ENCODE measurements around the gene MTA3.

DNA sequence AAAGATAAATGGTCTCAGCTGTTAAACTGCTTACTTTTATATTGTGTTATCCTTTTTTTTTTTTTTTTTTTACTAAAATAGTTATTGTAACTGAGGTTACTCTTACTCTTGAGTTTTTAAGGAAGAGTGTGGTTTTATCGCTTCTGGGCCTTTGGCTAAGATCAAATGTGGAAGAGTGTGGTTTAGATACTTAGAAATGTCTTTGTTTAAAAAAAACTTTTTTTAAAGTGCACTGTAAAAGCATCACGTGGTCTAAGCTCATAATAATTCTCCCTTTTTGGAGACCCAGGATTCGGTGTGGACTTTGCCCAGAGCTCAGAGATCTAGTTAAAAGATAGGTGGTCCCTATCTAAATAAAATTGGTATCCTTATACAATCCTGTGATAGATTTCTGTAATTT, 207.4 kb downstream of the MTA3 start:
- TF ChIP-seq GATA2 (IDR thresholded peaks at IDR 0.05; ENCODE audit: insufficient read depth, insufficient read length, low read depth, low read length) = no peak
- TF ChIP-seq, protein P1, sequence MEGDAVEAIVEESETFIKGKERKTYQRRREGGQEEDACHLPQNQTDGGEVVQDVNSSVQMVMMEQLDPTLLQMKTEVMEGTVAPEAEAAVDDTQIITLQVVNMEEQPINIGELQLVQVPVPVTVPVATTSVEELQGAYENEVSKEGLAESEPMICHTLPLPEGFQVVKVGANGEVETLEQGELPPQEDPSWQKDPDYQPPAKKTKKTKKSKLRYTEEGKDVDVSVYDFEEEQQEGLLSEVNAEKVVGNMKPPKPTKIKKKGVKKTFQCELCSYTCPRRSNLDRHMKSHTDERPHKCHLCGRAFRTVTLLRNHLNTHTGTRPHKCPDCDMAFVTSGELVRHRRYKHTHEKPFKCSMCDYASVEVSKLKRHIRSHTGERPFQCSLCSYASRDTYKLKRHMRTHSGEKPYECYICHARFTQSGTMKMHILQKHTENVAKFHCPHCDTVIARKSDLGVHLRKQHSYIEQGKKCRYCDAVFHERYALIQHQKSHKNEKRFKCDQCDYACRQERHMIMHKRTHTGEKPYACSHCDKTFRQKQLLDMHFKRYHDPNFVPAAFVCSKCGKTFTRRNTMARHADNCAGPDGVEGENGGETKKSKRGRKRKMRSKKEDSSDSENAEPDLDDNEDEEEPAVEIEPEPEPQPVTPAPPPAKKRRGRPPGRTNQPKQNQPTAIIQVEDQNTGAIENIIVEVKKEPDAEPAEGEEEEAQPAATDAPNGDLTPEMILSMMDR (IDR thresholded peaks at IDR 0.05; ENCODE audit: extremely low read depth in 1 of 2, insufficient read depth in 1 of 2, low read depth in 1 of 2, low read length in 2 of 2) = no peak
- TF ChIP-seq POLR2A (IDR thresholded peaks at IDR 0.05; ENCODE audit: low read depth, low read length) = no peak
- TF ChIP-seq, protein P2, sequence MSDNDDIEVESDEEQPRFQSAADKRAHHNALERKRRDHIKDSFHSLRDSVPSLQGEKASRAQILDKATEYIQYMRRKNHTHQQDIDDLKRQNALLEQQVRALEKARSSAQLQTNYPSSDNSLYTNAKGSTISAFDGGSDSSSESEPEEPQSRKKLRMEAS (IDR thresholded peaks at IDR 0.05; ENCODE audit: insufficient read depth, insufficient read length) = no peak
- no peak for TF ChIP-seq EZH2 (IDR thresholded peaks at IDR 0.05; ENCODE audit: borderline replicate concordance, low read depth, low read length, severe bottlenecking)
- TF ChIP-seq POLR2AphosphoS5 (IDR thresholded peaks at IDR 0.05; ENCODE audit: insufficient read depth, low read depth, low read length) = no peak

All from endothelial cell of umbilical vein (primary cell).